Keratinocyte (primary cell): ENCODE results near the gene MAML2. TPM values are rescaled to one million over a fixed set of nuclear protein-coding genes. Genes with fewer than 3 reads are reported as not detected.

ENCODE experiments used
- DNase-seq: peaks from one replicate; pipeline ENCODE4 v3.0.0-alpha.2; 2011; ENCODE audit warnings: low read depth, missing footprints, low spot score
- FAIRE-seq: peaks from 2 replicates; lab custom pipeline; 2011; peaks lifted over from hg19 to GRCh38; lab: Jason Lieb, UNC
- H2AFZ ChIP-seq: 2 replicates; pipeline ENCODE4 v1.6.0; 2012; ENCODE audit warnings: low read length, control low read depth, inconsistent platforms; ENCODE audit not compliant: control insufficient read depth
- H3K27ac ChIP-seq: 2 replicates; pipeline ENCODE4 v1.5.1; 2011; ENCODE audit warnings: low read length; ENCODE audit not compliant: control insufficient read depth, insufficient read depth
- H3K27me3 ChIP-seq: 3 replicates; pipeline ENCODE4 v1.6.0; 2011; ENCODE audit warnings: low read length; ENCODE audit not compliant: control insufficient read depth, insufficient read depth; ENCODE audit errors: extremely low read depth
- H3K36me3 ChIP-seq, 2 experiments: 2 replicates in 1 of 2; 3 replicates in 1 of 2; pipeline ENCODE4 v1.5.1; 2011; ENCODE audit warnings: low read length in 2 of 2, mild to moderate bottlenecking in 1 of 2; ENCODE audit not compliant: control insufficient read depth in 2 of 2, insufficient read depth in 2 of 2; ENCODE audit errors: extremely low read depth in 1 of 2
- H3K4me1 ChIP-seq: 3 replicates; pipeline ENCODE4 v1.5.1; 2011; ENCODE audit warnings: low read length; ENCODE audit not compliant: control insufficient read depth, insufficient read depth; ENCODE audit errors: extremely low read depth
- H3K4me2 ChIP-seq: 3 replicates; pipeline ENCODE4 v1.6.0; 2011; ENCODE audit warnings: low read depth, low read length; ENCODE audit not compliant: control insufficient read depth, insufficient read depth; ENCODE audit errors: extremely low read depth
- H3K4me3 ChIP-seq, 3 experiments: fragments of 200-600 bp in 1 of 3; sonication (generic) in 1 of 3; 2 replicates in 2 of 3; 3 replicates in 1 of 3; pipeline ENCODE4 v1.5.1; 2011 to 2016; ENCODE audit warnings: low read length in 3 of 3, mild to moderate bottlenecking in 3 of 3, control low read depth in 2 of 3, inconsistent platforms in 1 of 3, low read depth in 1 of 3, mixed read lengths in 1 of 3, mixed run types in 1 of 3, moderate library complexity in 1 of 3; ENCODE audit not compliant: control insufficient read depth in 2 of 3, insufficient read depth in 2 of 3; ENCODE audit errors: extremely low read depth in 1 of 3
- H3K79me2 ChIP-seq: 2 replicates; pipeline ENCODE4 v1.6.0; 2012; ENCODE audit warnings: low read length; ENCODE audit not compliant: control insufficient read depth, insufficient read depth
- H3K9ac ChIP-seq: 3 replicates; pipeline ENCODE4 v1.6.0; 2011; ENCODE audit warnings: low read length; ENCODE audit not compliant: control insufficient read depth, insufficient read depth; ENCODE audit errors: extremely low read depth
- H3K9me1 ChIP-seq: 3 replicates; pipeline ENCODE4 v1.6.0; 2011; ENCODE audit warnings: low read length; ENCODE audit not compliant: control insufficient read depth, insufficient read depth; ENCODE audit errors: extremely low read depth
- H3K9me3 ChIP-seq: 2 replicates; pipeline ENCODE4 v1.5.1; 2012; ENCODE audit warnings: low read depth, low read length; ENCODE audit not compliant: control insufficient read depth
- H4K20me1 ChIP-seq: 3 replicates; pipeline ENCODE4 v1.6.0; 2011; ENCODE audit warnings: low read length; ENCODE audit not compliant: control insufficient read depth, insufficient read depth; ENCODE audit errors: extremely low read depth
- EZH2 ChIP-seq: IDR thresholded peaks from one replicate; pipeline ENCODE4 v1.6.1; 2012; ENCODE audit warnings: inconsistent platforms, mild to moderate bottlenecking, low read length, moderate library complexity
- dilution Hi-C: fragments of 300-500 bp; cut with MboI; formaldehyde crosslinking; loops from one replicate; pipeline ENCODE4 v1.7.0; 2020; ENCODE audit warnings: low sequenced_read_pairs; ENCODE audit not compliant: extremely low pct_ligation_motif_present
- polyA plus RNA-seq, 5 experiments: library from polyadenylated mRNA; depleted of rRNA in 3 of 5; stranded (reverse) in 3 of 5; stranded (forward) in 1 of 5; unstranded in 1 of 5; fragments of >200 nt; gene quantifications; 1 replicate in 1 of 5; 2 replicates in 3 of 5; 3 replicates in 1 of 5; pipeline versions ENCODE4 v1.2.1 to v1.2.3, GENCODE V29; 2011 to 2012; ENCODE audit warnings: missing spikeins in 2 of 5, low read depth in 1 of 5, low replicate concordance in 1 of 5
- TF ChIP-seq, protein P1 (sequence below), 3 experiments: IDR thresholded peaks in 1 of 3; conservative IDR thresholded peaks in 1 of 3; optimal IDR thresholded peaks in 1 of 3; 2 replicates in 2 of 3; 3 replicates in 1 of 3; pipeline versions ENCODE3 to v1.5.1; 2011; ENCODE audit warnings: low read length in 3 of 3, mild to moderate bottlenecking in 3 of 3, moderate library complexity in 2 of 3, control low read depth in 1 of 3, inconsistent platforms in 1 of 3; ENCODE audit not compliant: insufficient read depth in 2 of 3; ENCODE audit errors: extremely low read depth in 1 of 3

Gene MAML2
- polyA plus RNA-seq, 1 donor (not counting 4 experiments of a cell fraction or from before 2014, with no cell fraction given), result 4.2 TPM

DNA sequence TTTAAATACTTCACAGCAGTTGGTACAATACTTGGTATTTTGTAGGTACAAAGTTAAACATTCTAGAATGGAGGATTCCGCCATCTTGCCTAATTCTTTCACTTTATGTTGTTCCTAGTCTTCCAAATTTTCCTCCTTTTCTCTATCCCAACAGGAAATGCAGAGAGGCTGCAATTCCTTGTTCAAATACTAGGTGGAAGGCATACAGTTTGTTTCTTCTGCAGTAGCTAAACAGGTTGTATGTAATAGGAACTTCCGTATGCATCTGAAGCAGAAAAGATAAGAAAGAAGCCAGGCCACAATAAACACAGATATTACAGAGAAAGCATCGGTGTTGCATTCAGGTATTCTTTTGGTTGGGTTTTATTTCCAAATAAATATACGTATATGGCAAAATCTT is 232.7 kb downstream of the MAML2 start:
- no peak overlapping the region for H3K9ac ChIP-seq
- H3K27ac ChIP-seq, result no peak overlapping the region
- TF ChIP-seq EZH2, result no peak
- TF ChIP-seq, protein P1, sequence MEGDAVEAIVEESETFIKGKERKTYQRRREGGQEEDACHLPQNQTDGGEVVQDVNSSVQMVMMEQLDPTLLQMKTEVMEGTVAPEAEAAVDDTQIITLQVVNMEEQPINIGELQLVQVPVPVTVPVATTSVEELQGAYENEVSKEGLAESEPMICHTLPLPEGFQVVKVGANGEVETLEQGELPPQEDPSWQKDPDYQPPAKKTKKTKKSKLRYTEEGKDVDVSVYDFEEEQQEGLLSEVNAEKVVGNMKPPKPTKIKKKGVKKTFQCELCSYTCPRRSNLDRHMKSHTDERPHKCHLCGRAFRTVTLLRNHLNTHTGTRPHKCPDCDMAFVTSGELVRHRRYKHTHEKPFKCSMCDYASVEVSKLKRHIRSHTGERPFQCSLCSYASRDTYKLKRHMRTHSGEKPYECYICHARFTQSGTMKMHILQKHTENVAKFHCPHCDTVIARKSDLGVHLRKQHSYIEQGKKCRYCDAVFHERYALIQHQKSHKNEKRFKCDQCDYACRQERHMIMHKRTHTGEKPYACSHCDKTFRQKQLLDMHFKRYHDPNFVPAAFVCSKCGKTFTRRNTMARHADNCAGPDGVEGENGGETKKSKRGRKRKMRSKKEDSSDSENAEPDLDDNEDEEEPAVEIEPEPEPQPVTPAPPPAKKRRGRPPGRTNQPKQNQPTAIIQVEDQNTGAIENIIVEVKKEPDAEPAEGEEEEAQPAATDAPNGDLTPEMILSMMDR (optimal IDR thresholded peaks at IDR 0.05 in 1 of 3, IDR thresholded peaks at IDR 0.05 in 1 of 3, conservative IDR thresholded peaks at IDR 0.05 in 1 of 3; ENCODE audit: extremely low read depth in 1 of 3, insufficient read depth in 2 of 3, low read length in 3 of 3), result no peak
- DNase-seq (no peak), FAIRE-seq (no peak)
- peaks cover 25% of the 10 kb centered on the region for H3K4me1 ChIP-seq
- no peaks in the 10 kb centered on the region for H3K9me1 ChIP-seq
- no peaks in the 10 kb centered on the region for H4K20me1 ChIP-seq
- H3K36me3 ChIP-seq, result no peaks in the 10 kb centered on the region
- H3K4me2 ChIP-seq, result no peak overlapping the region
- no peak overlapping the region for H2AFZ ChIP-seq
- no peaks in the 10 kb centered on the region for H3K9me3 ChIP-seq
- H3K27me3 ChIP-seq, result no peaks in the 10 kb centered on the region
- no peaks in the 10 kb centered on the region for H3K79me2 ChIP-seq
- dilution Hi-C loops, result no loop called here
- no peak overlapping the region for H3K4me3 ChIP-seq

DNA sequence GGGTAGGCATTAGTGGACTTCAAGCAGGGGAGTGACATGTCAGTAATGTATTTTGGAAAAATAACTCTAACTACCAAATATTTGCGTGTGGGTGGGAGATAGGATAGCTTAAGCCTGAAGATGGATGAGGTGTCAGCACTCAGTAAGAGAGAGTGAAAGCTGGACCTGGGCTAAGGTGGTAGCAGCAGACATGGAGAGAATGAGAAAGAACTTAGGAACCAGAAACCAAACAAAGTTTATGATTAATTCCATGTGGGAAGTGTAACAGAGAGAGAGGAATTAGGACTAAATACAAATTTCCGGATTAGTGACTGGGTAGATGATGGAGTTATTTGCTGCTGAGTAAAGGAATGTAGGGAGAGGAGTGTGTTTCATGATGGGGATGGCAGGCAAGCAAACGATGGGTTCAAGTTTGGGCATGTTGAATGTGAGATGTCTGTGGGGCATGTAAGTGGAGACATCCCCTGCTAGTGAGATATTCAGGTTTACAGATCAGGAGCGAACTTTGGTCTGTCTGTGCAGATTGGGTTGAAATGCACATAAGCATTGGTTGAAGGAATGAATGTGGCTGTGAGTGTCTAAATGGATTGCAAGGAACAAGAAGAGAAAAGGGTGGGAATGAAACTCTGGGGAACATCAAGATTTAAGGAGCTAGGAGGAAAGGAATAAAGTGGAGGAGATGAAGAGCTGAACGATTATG is 233.5 kb downstream of the MAML2 start:
- Histone ChIP-seq H3K9me3 (no peaks in the 10 kb centered on the region), H3K9ac (no peak overlapping the region), H3K36me3 (no peaks in the 10 kb centered on the region), H3K4me3 (peak overlapping the region in 1 of 3 experiments; percentile 7), H2AFZ (peak overlapping the region; percentile 10), H4K20me1 (no peaks in the 10 kb centered on the region), H3K79me2 (no peaks in the 10 kb centered on the region), H3K4me1 (peaks cover 19% of the 10 kb centered on the region), H3K27me3 (no peaks in the 10 kb centered on the region), H3K27ac (no peak overlapping the region), H3K4me2 (peak overlapping the region; percentile 55), H3K9me1 (no peaks in the 10 kb centered on the region)
- dilution Hi-C loops, result no loop called here
- TF ChIP-seq, protein P1 (optimal IDR thresholded peaks at IDR 0.05 in 1 of 3, IDR thresholded peaks at IDR 0.05 in 1 of 3, conservative IDR thresholded peaks at IDR 0.05 in 1 of 3; ENCODE audit: extremely low read depth in 1 of 3, insufficient read depth in 2 of 3, low read length in 3 of 3), result no peak
- TF ChIP-seq EZH2, result no peak
- FAIRE-seq (peak; percentile 87), DNase-seq (no peak)
